MM.1S (cell line): ENCODE results near the gene FAHD1.

Source experiments
- DNase-seq: peaks from one replicate; pipeline ENCODE4 v3.0.0-alpha.2; 2015
- H2AFZ ChIP-seq: fragments of 300-600 bp; sonication (generic); 2 replicates; pipeline ENCODE4 v1.6.0; 2016; ENCODE audit warnings: antibody characterized with exemption, low read length
- H3F3A ChIP-seq: fragments of 300-600 bp; sonication (generic); 2 replicates; pipeline ENCODE4 v1.6.1; 2016; ENCODE audit warnings: mild to moderate bottlenecking, antibody characterized with exemption, low read length, moderate library complexity, mixed read lengths; ENCODE audit not compliant: insufficient read depth
- H3K27ac ChIP-seq: fragments of 300-600 bp; sonication (generic); 2 replicates; pipeline ENCODE4 v1.5.1; 2016; ENCODE audit warnings: mild to moderate bottlenecking, low read length
- H3K27me3 ChIP-seq: fragments of 300-600 bp; sonication (generic); replicated peaks from 2 replicates; pipeline ENCODE4 v1.6.0; 2016; ENCODE audit warnings: low read length; ENCODE audit not compliant: insufficient read depth
- H3K36me3 ChIP-seq: fragments of 300-600 bp; sonication (generic); replicated peaks from 2 replicates; pipeline ENCODE4 v1.6.1; 2016; ENCODE audit warnings: mild to moderate bottlenecking, low read length, mixed read lengths; ENCODE audit not compliant: insufficient read depth
- H3K4me1 ChIP-seq: fragments of 300-600 bp; sonication (generic); 2 replicates; pipeline ENCODE4 v1.6.1; 2016; ENCODE audit warnings: low read length, mixed read lengths
- H3K4me2 ChIP-seq: fragments of 300-600 bp; sonication (generic); 2 replicates; pipeline ENCODE4 v1.6.0; 2016; ENCODE audit warnings: low read depth, low read length
- H3K4me3 ChIP-seq: fragments of 300-600 bp; sonication (generic); 2 replicates; pipeline ENCODE4 v1.5.1; 2016; ENCODE audit warnings: low read length, mixed read lengths
- H3K79me2 ChIP-seq: fragments of 300-600 bp; sonication (generic); 2 replicates; pipeline ENCODE4 v1.6.1; 2016; ENCODE audit warnings: mixed run types, low read length, mixed read lengths
- H3K9ac ChIP-seq: fragments of 300-600 bp; sonication (generic); 2 replicates; pipeline ENCODE4 v1.6.1; 2016; ENCODE audit warnings: low read length, mixed read lengths
- H3K9me2 ChIP-seq: fragments of 300-600 bp; sonication (generic); replicated peaks from 2 replicates; pipeline ENCODE4 v1.6.1; 2016; ENCODE audit warnings: mild to moderate bottlenecking, low read length, mixed read lengths; ENCODE audit not compliant: insufficient read depth
- H3K9me3 ChIP-seq: fragments of 300-600 bp; sonication (generic); replicated peaks from 2 replicates; pipeline ENCODE4 v1.6.1; 2016; ENCODE audit warnings: mild to moderate bottlenecking, low read length, mixed read lengths; ENCODE audit not compliant: insufficient read depth
- H4K20me1 ChIP-seq: fragments of 300-600 bp; sonication (generic); 2 replicates; pipeline ENCODE4 v1.6.1; 2016; ENCODE audit warnings: mild to moderate bottlenecking, low read length, moderate library complexity, mixed read lengths; ENCODE audit not compliant: insufficient read depth
- EZH2 ChIP-seq: fragments of 300-600 bp; sonication (generic); optimal IDR thresholded peaks from 2 replicates; pipeline ENCODE3; 2017; ENCODE audit warnings: low read depth, mild to moderate bottlenecking, antibody characterized with exemption, low read length, mixed read lengths
- EZH2phosphoT487 ChIP-seq: fragments of 300-600 bp; sonication (generic); IDR thresholded peaks from 2 replicates; pipeline ENCODE4 v1.6.1; 2018; ENCODE audit warnings: antibody characterized with exemption, low read length
- TF ChIP-seq, protein P1 (sequence below): fragments of 300-600 bp; sonication (generic); IDR thresholded peaks from 2 replicates; pipeline ENCODE4 v1.5.1; 2016; ENCODE audit warnings: antibody characterized with exemption, low read length, mixed read lengths

Gene FAHD1

DNA sequence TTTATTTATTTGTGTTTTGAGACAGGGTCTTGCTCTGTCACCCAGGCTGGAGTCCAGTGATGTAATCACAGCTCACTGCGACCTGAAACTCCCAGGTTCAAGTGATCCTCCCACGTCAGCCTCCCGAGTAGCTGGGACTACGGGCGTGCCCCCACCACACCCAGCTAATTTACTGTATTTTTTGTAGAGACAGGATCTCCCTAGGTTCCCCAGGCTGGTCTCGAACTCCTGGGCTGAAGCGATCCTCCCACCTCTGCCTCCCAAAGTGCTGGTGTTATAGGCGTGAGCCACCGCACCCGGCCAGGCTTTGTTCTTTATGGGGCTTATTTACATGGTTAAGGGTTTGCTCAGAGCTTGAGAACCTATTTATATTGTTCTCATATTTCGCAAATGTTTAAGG is 50.8 kb downstream of the FAHD1 start:
- no peak overlapping the region for H3K27ac ChIP-seq
- H3K36me3 ChIP-seq, result no peaks in the 10 kb centered on the region
- no peaks in the 10 kb centered on the region for H4K20me1 ChIP-seq
- no peak overlapping the region for H3K4me2 ChIP-seq
- no peak overlapping the region for H3K9ac ChIP-seq
- H3K79me2 ChIP-seq, result no peaks in the 10 kb centered on the region
- H3K4me3 ChIP-seq, result no peak overlapping the region
- DNase-seq, result no peak
- H3K4me1 ChIP-seq, result 0 out of 2 replicates have a peak, but pooled peaks cover 4% of the 10 kb centered on the region
- H3K27me3 ChIP-seq, result no peaks in the 10 kb centered on the region
- H3F3A ChIP-seq, result peaks cover 6% of the 10 kb centered on the region; the same call in 1 of the 2 replicates
- no peak overlapping the region for H2AFZ ChIP-seq
- TF ChIP-seq EZH2 (no peak), EZH2phosphoT487 (no peak)
- TF ChIP-seq, protein P1, sequence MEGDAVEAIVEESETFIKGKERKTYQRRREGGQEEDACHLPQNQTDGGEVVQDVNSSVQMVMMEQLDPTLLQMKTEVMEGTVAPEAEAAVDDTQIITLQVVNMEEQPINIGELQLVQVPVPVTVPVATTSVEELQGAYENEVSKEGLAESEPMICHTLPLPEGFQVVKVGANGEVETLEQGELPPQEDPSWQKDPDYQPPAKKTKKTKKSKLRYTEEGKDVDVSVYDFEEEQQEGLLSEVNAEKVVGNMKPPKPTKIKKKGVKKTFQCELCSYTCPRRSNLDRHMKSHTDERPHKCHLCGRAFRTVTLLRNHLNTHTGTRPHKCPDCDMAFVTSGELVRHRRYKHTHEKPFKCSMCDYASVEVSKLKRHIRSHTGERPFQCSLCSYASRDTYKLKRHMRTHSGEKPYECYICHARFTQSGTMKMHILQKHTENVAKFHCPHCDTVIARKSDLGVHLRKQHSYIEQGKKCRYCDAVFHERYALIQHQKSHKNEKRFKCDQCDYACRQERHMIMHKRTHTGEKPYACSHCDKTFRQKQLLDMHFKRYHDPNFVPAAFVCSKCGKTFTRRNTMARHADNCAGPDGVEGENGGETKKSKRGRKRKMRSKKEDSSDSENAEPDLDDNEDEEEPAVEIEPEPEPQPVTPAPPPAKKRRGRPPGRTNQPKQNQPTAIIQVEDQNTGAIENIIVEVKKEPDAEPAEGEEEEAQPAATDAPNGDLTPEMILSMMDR, result no peak
- no peaks in the 10 kb centered on the region for H3K9me2 ChIP-seq
- no peaks in the 10 kb centered on the region for H3K9me3 ChIP-seq

DNA sequence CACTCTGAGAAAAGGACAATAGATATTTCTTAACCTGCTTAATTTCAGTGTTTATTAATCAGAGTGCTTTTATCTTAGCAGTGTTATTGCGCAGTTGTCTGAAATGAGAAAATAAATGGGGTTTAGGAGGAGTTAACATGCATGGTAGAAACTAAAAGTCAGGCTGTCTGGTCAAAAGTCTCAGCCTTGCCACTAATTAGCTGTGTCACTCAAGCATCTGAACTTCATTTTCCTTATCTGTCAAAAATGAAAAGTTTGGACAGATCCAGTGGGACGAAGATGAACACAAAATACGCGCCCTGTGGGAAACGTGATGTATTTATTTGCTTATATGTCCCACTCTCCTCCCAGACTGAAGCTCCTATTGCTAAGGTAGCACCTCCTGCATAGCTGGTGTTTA is 51.2 kb downstream of the FAHD1 start:
- Histone ChIP-seq H3K9me3 (no peaks in the 10 kb centered on the region), H2AFZ (no peak overlapping the region), H3K4me3 (no peak overlapping the region), H3K36me3 (no peaks in the 10 kb centered on the region), H3K9me2 (no peaks in the 10 kb centered on the region), H3K27ac (no peak overlapping the region), H3K79me2 (no peaks in the 10 kb centered on the region), H3F3A (peaks cover 6% of the 10 kb centered on the region; the same call in 1 of the 2 replicates), H3K27me3 (no peaks in the 10 kb centered on the region), H4K20me1 (no peaks in the 10 kb centered on the region), H3K9ac (no peak overlapping the region), H3K4me2 (no peak overlapping the region), H3K4me1 (0 out of 2 replicates have a peak, but pooled peaks cover 4% of the 10 kb centered on the region)
- DNase-seq, result no peak
- TF ChIP-seq EZH2 (no peak), EZH2phosphoT487 (no peak)
- TF ChIP-seq, protein P1, result no peak
